ENCODE results near the gene SSBP3. TPM values are rescaled to one million over a fixed set of nuclear protein-coding genes. Genes with fewer than 3 reads are reported as not detected.

The SSBP3 gene
- total RNA-seq, 4 donors from 2014 or later = 26.4 to 49.5 (median 37.1) TPM

GRCh38 chr1:54359393-54360162 is 46.6 kb downstream of the SSBP3 start:
- TF ChIP-seq POLR2AphosphoS5 (IDR thresholded peaks at IDR 0.05) (no peak), EP300 (IDR thresholded peaks at IDR 0.05) (no peak), POLR2A (IDR thresholded peaks at IDR 0.05) (no peak), CTCF (IDR thresholded peaks at IDR 0.05) (no peak)
- no peak for DNase-seq (ENCODE audit: low spot score in 2 of 2)
- H3K27ac ChIP-seq = no peak overlapping the region
- H3K36me3 ChIP-seq = no peaks in the 10 kb centered on the region
- no peaks in the 10 kb centered on the region for H3K27me3 ChIP-seq
- no peaks in the 10 kb centered on the region for H3K9me3 ChIP-seq
- H3K4me1 ChIP-seq = peaks cover 10% of the 10 kb centered on the region
- H3K4me3 ChIP-seq = no peak overlapping the region
- WGBS = 76% methylated on average over 9 of the region's 9 CpGs

GRCh38 chr1:54358503-54359168 is 47.6 kb downstream of the SSBP3 start:
- H3K27ac ChIP-seq = no peak overlapping the region
- WGBS = 83% methylated on average over 14 of the region's 14 CpGs
- no peak for DNase-seq (ENCODE audit: low spot score in 2 of 2)
- H3K27me3 ChIP-seq = no peaks in the 10 kb centered on the region
- no peaks in the 10 kb centered on the region for H3K9me3 ChIP-seq
- H3K36me3 ChIP-seq = no peaks in the 10 kb centered on the region
- H3K4me1 ChIP-seq = peaks cover 11% of the 10 kb centered on the region
- H3K4me3 ChIP-seq = no peak overlapping the region
- TF ChIP-seq POLR2A (IDR thresholded peaks at IDR 0.05) (no peak), POLR2AphosphoS5 (IDR thresholded peaks at IDR 0.05) (no peak), EP300 (IDR thresholded peaks at IDR 0.05) (no peak), CTCF (IDR thresholded peaks at IDR 0.05) (no peak)

- H3K27me3 ChIP-seq = no peaks in the 10 kb centered on the region
- H3K9me3 ChIP-seq = no peaks in the 10 kb centered on the region
- no peak overlapping the region for H3K27ac ChIP-seq
- DNase-seq (ENCODE audit: low spot score in 2 of 2) = no peak
- no peaks in the 10 kb centered on the region for H3K36me3 ChIP-seq
- no peak overlapping the region for H3K4me3 ChIP-seq
- 90% methylated on average over 5 of the region's 5 CpGs for WGBS
- peaks cover 12% of the 10 kb centered on the region for H3K4me1 ChIP-seq
- no peak for TF ChIP-seq POLR2AphosphoS5 (IDR thresholded peaks at IDR 0.05)
Measured at GRCh38 chr1:54357967-54358366, 48.2 kb downstream of the SSBP3 start.

GRCh38 chr1:54356680-54357147 is 49.5 kb downstream of the SSBP3 start:
- TF ChIP-seq POLR2A (IDR thresholded peaks at IDR 0.05) (no peak), POLR2AphosphoS5 (IDR thresholded peaks at IDR 0.05) (no peak)
- H3K27me3 ChIP-seq = no peaks in the 10 kb centered on the region
- H3K9me3 ChIP-seq = no peaks in the 10 kb centered on the region
- no peak for DNase-seq (ENCODE audit: low spot score in 2 of 2)
- H3K4me3 ChIP-seq = peak overlapping the region; percentile 18
- H3K36me3 ChIP-seq = no peaks in the 10 kb centered on the region
- 72% methylated on average over 9 of the region's 9 CpGs for WGBS
- no peak overlapping the region for H3K27ac ChIP-seq
- peaks cover 16% of the 10 kb centered on the region for H3K4me1 ChIP-seq

- H3K4me3 ChIP-seq = peak overlapping the region; percentile 18
- no peaks in the 10 kb centered on the region for H3K36me3 ChIP-seq
- H3K27me3 ChIP-seq = no peaks in the 10 kb centered on the region
- no peaks in the 10 kb centered on the region for H3K9me3 ChIP-seq
- no peak for TF ChIP-seq POLR2A (IDR thresholded peaks at IDR 0.05)
- WGBS = 85% methylated on average over 31 of the region's 31 CpGs
- no peak for DNase-seq (ENCODE audit: low spot score in 2 of 2)
- H3K4me1 ChIP-seq = peaks cover 16% of the 10 kb centered on the region
- no peak overlapping the region for H3K27ac ChIP-seq
Measured at GRCh38 chr1:54355931-54356679, 50.1 kb downstream of the SSBP3 start.

- H3K9me3 ChIP-seq = no peaks in the 10 kb centered on the region
- H3K4me3 ChIP-seq = no peak overlapping the region
- H3K27me3 ChIP-seq = no peaks in the 10 kb centered on the region
- no peak overlapping the region for H3K27ac ChIP-seq
- no peak for DNase-seq (ENCODE audit: low spot score in 2 of 2)
- H3K4me1 ChIP-seq = peaks cover 16% of the 10 kb centered on the region
- H3K36me3 ChIP-seq = no peaks in the 10 kb centered on the region
- TF ChIP-seq POLR2AphosphoS5 (IDR thresholded peaks at IDR 0.05) (no peak), EP300 (IDR thresholded peaks at IDR 0.05) (no peak), POLR2A (IDR thresholded peaks at IDR 0.05) (no peak), CTCF (IDR thresholded peaks at IDR 0.05) (no peak)
- WGBS = 85% methylated on average over 6 of the region's 6 CpGs
Measured at GRCh38 chr1:54354899-54355298, 51.3 kb downstream of the SSBP3 start.

Measured in suprapubic skin (tissue), 4 donors.